Lung (tissue), 12 donors: ENCODE data around the gene SART3. TPM values are rescaled to one million over a fixed set of nuclear protein-coding genes. Genes with fewer than 3 reads are reported as not detected.

ENCODE experiments used
- ATAC-seq: fragments of 200-7000 bp; cut with Tn5 transposase; one replicate; pipeline ENCODE4 v1.9.1; 2020; ENCODE audit warnings: moderate number of reproducible peaks; ENCODE audit not compliant: insufficient read depth, low FRiP score
- DNase-seq, 3 donors: peaks; one replicate each; pipeline ENCODE4 v3.0.0-alpha.2; 2013 to 2017
- H3K27ac ChIP-seq, 2 donors: one replicate each; pipeline ENCODE4 v1.5.1; 2013; ENCODE audit warnings: mild to moderate bottlenecking in 2 of 2, moderate library complexity in 2 of 2, control low read depth in 1 of 2, inconsistent platforms in 1 of 2, low read depth in 1 of 2, low read length in 1 of 2
- H3K27me3 ChIP-seq, 3 donors: one replicate each; pipeline ENCODE4 v1.5.1; 2013; ENCODE audit warnings: low read length in 2 of 3; ENCODE audit not compliant: control insufficient read depth in 3 of 3, insufficient read depth in 3 of 3
- H3K36me3 ChIP-seq, 4 donors: one replicate each; pipeline ENCODE4 v1.5.1; 2013; ENCODE audit warnings: low read length in 4 of 4, mild to moderate bottlenecking in 1 of 4, moderate library complexity in 1 of 4; ENCODE audit not compliant: control insufficient read depth in 4 of 4, insufficient read depth in 4 of 4
- H3K4me1 ChIP-seq, 5 donors: one replicate each; pipeline ENCODE4 v1.5.1; 2013; ENCODE audit warnings: low read length in 5 of 5, mild to moderate bottlenecking in 2 of 5, moderate library complexity in 1 of 5; ENCODE audit not compliant: control insufficient read depth in 5 of 5, insufficient read depth in 5 of 5
- H3K4me3 ChIP-seq: one replicate; pipeline ENCODE4 v1.5.1; 2013; ENCODE audit warnings: mild to moderate bottlenecking, control low read depth, moderate library complexity
- H3K9ac ChIP-seq, 2 donors: one replicate each; pipeline ENCODE4 v1.5.1; 2013; ENCODE audit warnings: low read length in 2 of 2, control low read depth in 1 of 2; ENCODE audit not compliant: insufficient read depth in 1 of 2
- H3K9me3 ChIP-seq, 4 donors: one replicate each; pipeline ENCODE4 v1.5.1; 2013; ENCODE audit warnings: low read length in 3 of 4, mild to moderate bottlenecking in 1 of 4, moderate library complexity in 1 of 4; ENCODE audit not compliant: control insufficient read depth in 4 of 4, insufficient read depth in 3 of 4
- CTCF ChIP-seq: IDR thresholded peaks from 2 replicates; pipeline ENCODE4 v1.5.1; 2012; ENCODE audit warnings: mild to moderate bottlenecking; ENCODE audit errors: control extremely low read depth, extremely low read depth
- WGBS, 2 donors: extraction: QIAGEN DNeasy Blood & Tissue Kit; methylation state at CpG; one replicate each; pipeline ENCODE4 v1.1.7; 2013; 5-methylcytosine and 5-hydroxymethylcytosine counted together
- polyA plus RNA-seq, 2 donors: library from polyadenylated mRNA; stranded (reverse); fragments of 200-250 nt; gene quantifications; one replicate each; pipeline ENCODE4 v1.2.1, GENCODE V29; 2013
- total RNA-seq, 2 donors: library from RNA; depleted of rRNA in 1 of 2; stranded (reverse); fragments of >200 nt in 1 of 2; gene quantifications; one replicate each; pipeline ENCODE4 v1.2.1, GENCODE V29; 2014 to 2021
- donor health status: control.
- donor health status: control.
- donor health status: Bipolar disorder and iron deficiency.
- donor health status: healthy.
- donor health status: DM: yes; HTN: yes; CAD: no.

SART3 gene
- total and polyA plus RNA-seq, 4 donors, result 12.2 to 107 (median 34.9) TPM

GRCh38 chr12:108478611-108479206, 82.3 kb downstream of the SART3 start:
- TF ChIP-seq CTCF, result no peak
- peaks cover 0 to 4% (median 0%) of the 10 kb centered on the region in 4 donors for H3K9me3 ChIP-seq
- no peak overlapping the region for H3K4me3 ChIP-seq
- no peak overlapping the region for H3K9ac ChIP-seq
- no peak for DNase-seq
- no peaks in the 10 kb centered on the region for H3K36me3 ChIP-seq
- H3K27me3 ChIP-seq, result no peaks in the 10 kb centered on the region
- no peak for ATAC-seq
- no peak overlapping the region for H3K27ac ChIP-seq
- 65 to 70% methylated on average over 8 of the region's 8 CpGs for WGBS, 2 donors
- H3K4me1 ChIP-seq, result peaks cover 0 to 1% (median 0%) of the 10 kb centered on the region in 5 donors

GRCh38 chr12:108477881-108478259, 83.1 kb downstream of the SART3 start:
- TF ChIP-seq CTCF, result no peak
- H3K27ac ChIP-seq, result no peak overlapping the region
- peaks cover 0 to 1% (median 0%) of the 10 kb centered on the region in 5 donors for H3K4me1 ChIP-seq
- H3K9ac ChIP-seq, result no peak overlapping the region
- WGBS, 2 donors, result 73 to 90% methylated on average over 6 of the region's 6 CpGs
- H3K27me3 ChIP-seq, result no peaks in the 10 kb centered on the region
- H3K4me3 ChIP-seq, result no peak overlapping the region
- ATAC-seq, result no peak
- H3K9me3 ChIP-seq, result peaks cover 0 to 4% (median 0%) of the 10 kb centered on the region in 4 donors
- DNase-seq, result no peak
- no peaks in the 10 kb centered on the region for H3K36me3 ChIP-seq

GRCh38 chr12:108477055-108477880, 83.7 kb downstream of the SART3 start:
- Histone ChIP-seq H3K36me3 (no peaks in the 10 kb centered on the region), H3K27ac (no peak overlapping the region), H3K4me1 (peaks cover 0 to 1% (median 0%) of the 10 kb centered on the region in 5 donors), H3K9me3 (peaks cover 0 to 4% (median 0%) of the 10 kb centered on the region in 4 donors), H3K4me3 (no peak overlapping the region), H3K9ac (no peak overlapping the region), H3K27me3 (no peaks in the 10 kb centered on the region)
- DNase-seq (no peak), ATAC-seq (no peak)
- WGBS, 2 donors, result 78 to 86% methylated on average over 11 of the region's 11 CpGs
- no peak for TF ChIP-seq CTCF
